ENCODE measurements around the gene DMPK. TPM values are rescaled to one million over a fixed set of nuclear protein-coding genes. Genes with fewer than 3 reads are reported as not detected.
A peak's percentile ranks its signal among the peaks of the same experiment; 100 is the strongest.

DMPK gene
- total and polyA plus RNA-seq, 2 experiments from 2014 or later = 15.3 to 26.6 TPM

- no peak for DNase-seq
- Histone ChIP-seq H3K36me3 (ENCODE audit: low read depth) (peaks cover 12% of the 10 kb centered on the region; the same call in 1 of the 2 replicates), H4K20me1 (ENCODE audit: insufficient read depth) (no peaks in the 10 kb centered on the region), H3K4me2 (ENCODE audit: unreplicated experiment) (no peak overlapping the region), H2AFZ (no peak overlapping the region), H3K27ac (no peak overlapping the region), H3K4me3 (no peak overlapping the region), H3K79me2 (ENCODE audit: insufficient read depth) (peaks cover 67% of the 10 kb centered on the region), H3K4me1 (ENCODE audit: insufficient read depth) (peaks cover 18% of the 10 kb centered on the region), H3K27me3 (replicated peaks; ENCODE audit: insufficient read depth) (no peaks in the 10 kb centered on the region), H3K9me3 (ENCODE audit: low read depth) (no peaks in the 10 kb centered on the region), H3F3A (ENCODE audit: insufficient read depth) (peaks cover 11% of the 10 kb centered on the region), H3K9ac (no peak overlapping the region), H3K9me2 (ENCODE audit: insufficient read depth) (no peaks in the 10 kb centered on the region)
- TF ChIP-seq EZH2 (IDR thresholded peaks at IDR 0.05; ENCODE audit: insufficient read depth, poor library complexity, severe bottlenecking) (no peak), EZH2phosphoT487 (IDR thresholded peaks at IDR 0.05; ENCODE audit: insufficient read depth, low read depth) (no peak)
- WGBS, 2 experiments (ENCODE audit: low coverage in 1 of 2, low lambda C conversion rate in 2 of 2, missing lambda C conversion rate in 2 of 2) = 90 to 95% methylated on average over 20 of the region's 21 CpGs
- in situ Hi-C loops (cut with MboI) = no loop called here
Measured at GRCh38 chr19:45786533-45786894, 4.2 kb upstream of the DMPK start.

DNA sequence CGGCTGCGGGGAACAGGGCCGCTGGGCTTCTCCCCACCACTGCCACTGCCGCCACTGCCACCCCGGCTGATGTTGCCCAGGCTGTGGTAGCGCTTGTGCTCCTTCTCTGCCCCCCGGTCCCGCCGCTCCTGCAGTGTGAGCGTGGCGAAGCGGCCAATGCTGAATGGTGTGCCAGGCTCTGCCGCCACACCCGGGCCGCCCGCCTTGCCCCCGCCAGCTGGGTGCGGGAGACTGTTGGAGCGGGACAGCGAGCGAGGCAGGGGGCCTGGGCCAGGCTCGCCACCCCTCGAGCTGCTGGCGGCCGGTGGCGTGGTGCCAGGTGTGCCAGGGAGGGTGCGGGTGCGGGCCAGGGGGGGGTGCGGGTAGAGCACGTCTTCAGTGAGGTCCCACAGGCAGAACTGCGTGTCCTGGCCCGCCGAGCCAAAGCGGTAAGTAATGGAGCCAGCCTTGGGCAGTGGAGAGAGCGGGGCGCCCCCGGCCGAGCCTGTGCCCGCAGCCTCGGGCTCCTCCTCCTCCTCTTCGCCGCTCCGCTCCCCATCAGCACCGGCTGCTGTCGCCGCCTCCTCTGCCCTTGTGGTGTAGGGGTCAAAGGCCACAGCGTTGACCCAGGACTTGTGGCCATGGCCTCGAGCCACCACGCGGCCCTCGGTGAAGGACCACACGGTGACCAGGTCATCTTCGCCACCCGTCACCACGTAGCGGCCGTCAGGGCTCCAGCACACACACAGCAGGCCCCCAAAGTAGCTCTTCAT lies 3.7 kb upstream of the DMPK start:
- H3K9ac ChIP-seq = no peak overlapping the region
- peaks cover 11% of the 10 kb centered on the region for H3F3A ChIP-seq (ENCODE audit: insufficient read depth)
- whole genome bisulfite sequencing, 2 experiments (ENCODE audit: low coverage in 1 of 2, low lambda C conversion rate in 2 of 2, missing lambda C conversion rate in 2 of 2) = 82 to 87% methylated on average over 28 to 54 of the region's 57 CpGs
- peaks cover 19% of the 10 kb centered on the region for H3K4me1 ChIP-seq (ENCODE audit: insufficient read depth)
- H3K27me3 ChIP-seq (replicated peaks; ENCODE audit: insufficient read depth) = no peaks in the 10 kb centered on the region
- in situ Hi-C loops (cut with MboI) = no loop called here
- no peaks in the 10 kb centered on the region for H3K9me3 ChIP-seq (ENCODE audit: low read depth)
- no peak for DNase-seq
- peaks cover 62% of the 10 kb centered on the region for H3K79me2 ChIP-seq (ENCODE audit: insufficient read depth)
- no peak overlapping the region for H3K4me2 ChIP-seq (ENCODE audit: unreplicated experiment)
- H4K20me1 ChIP-seq (ENCODE audit: insufficient read depth) = no peaks in the 10 kb centered on the region
- H3K4me3 ChIP-seq = no peak overlapping the region
- H3K27ac ChIP-seq = no peak overlapping the region
- no peak for TF ChIP-seq EZH2 (IDR thresholded peaks at IDR 0.05; ENCODE audit: insufficient read depth, poor library complexity, severe bottlenecking)
- no peak for TF ChIP-seq EZH2phosphoT487 (IDR thresholded peaks at IDR 0.05; ENCODE audit: insufficient read depth, low read depth)
- peaks cover 12% of the 10 kb centered on the region; the same call in 1 of the 2 replicates for H3K36me3 ChIP-seq (ENCODE audit: low read depth)
- no peaks in the 10 kb centered on the region for H3K9me2 ChIP-seq (ENCODE audit: insufficient read depth)
- no peak overlapping the region for H2AFZ ChIP-seq

GRCh38 chr19:45785097-45785496 lies 2.8 kb upstream of the DMPK start:
- 46 to 59% methylated on average over 5 of the region's 5 CpGs for WGBS, 2 experiments (ENCODE audit: low coverage in 1 of 2, low lambda C conversion rate in 2 of 2, missing lambda C conversion rate in 2 of 2)
- peaks cover 54% of the 10 kb centered on the region for H3K79me2 ChIP-seq (ENCODE audit: insufficient read depth)
- no peaks in the 10 kb centered on the region for H3K9me3 ChIP-seq (ENCODE audit: low read depth)
- no peak overlapping the region for H2AFZ ChIP-seq
- peaks cover 12% of the 10 kb centered on the region; the same call in 1 of the 2 replicates for H3K36me3 ChIP-seq (ENCODE audit: low read depth)
- H3K27ac ChIP-seq = no peak overlapping the region
- in situ Hi-C loops (cut with MboI) = no loop called here
- no peaks in the 10 kb centered on the region for H4K20me1 ChIP-seq (ENCODE audit: insufficient read depth)
- H3K9ac ChIP-seq = no peak overlapping the region
- no peaks in the 10 kb centered on the region for H3K9me2 ChIP-seq (ENCODE audit: insufficient read depth)
- H3K4me3 ChIP-seq = no peak overlapping the region
- TF ChIP-seq EZH2 (IDR thresholded peaks at IDR 0.05; ENCODE audit: insufficient read depth, poor library complexity, severe bottlenecking) = no peak
- TF ChIP-seq EZH2phosphoT487 (IDR thresholded peaks at IDR 0.05; ENCODE audit: insufficient read depth, low read depth) = no peak
- H3F3A ChIP-seq (ENCODE audit: insufficient read depth) = peaks cover 11% of the 10 kb centered on the region
- H3K27me3 ChIP-seq (replicated peaks; ENCODE audit: insufficient read depth) = no peaks in the 10 kb centered on the region
- no peak for DNase-seq
- no peak overlapping the region for H3K4me2 ChIP-seq (ENCODE audit: unreplicated experiment)
- peaks cover 19% of the 10 kb centered on the region for H3K4me1 ChIP-seq (ENCODE audit: insufficient read depth)

GRCh38 chr19:45784096-45784495 lies 1.8 kb upstream of the DMPK start:
- Histone ChIP-seq H3K9me2 (ENCODE audit: insufficient read depth) (no peaks in the 10 kb centered on the region), H3F3A (ENCODE audit: insufficient read depth) (peaks cover 11% of the 10 kb centered on the region), H3K9ac (peak overlapping the region; percentile 80), H3K27ac (peak overlapping the region; percentile 87), H3K79me2 (ENCODE audit: insufficient read depth) (peaks cover 44% of the 10 kb centered on the region), H4K20me1 (ENCODE audit: insufficient read depth) (no peaks in the 10 kb centered on the region), H2AFZ (no peak overlapping the region), H3K9me3 (ENCODE audit: low read depth) (no peaks in the 10 kb centered on the region), H3K36me3 (ENCODE audit: low read depth) (peaks cover 3% of the 10 kb centered on the region; the same call in 1 of the 2 replicates), H3K27me3 (replicated peaks; ENCODE audit: insufficient read depth) (no peaks in the 10 kb centered on the region), H3K4me2 (ENCODE audit: unreplicated experiment) (peak overlapping the region; percentile 71), H3K4me3 (no peak overlapping the region), H3K4me1 (ENCODE audit: insufficient read depth) (peaks cover 19% of the 10 kb centered on the region)
- no peak for DNase-seq
- TF ChIP-seq EZH2 (IDR thresholded peaks at IDR 0.05; ENCODE audit: insufficient read depth, poor library complexity, severe bottlenecking) = no peak
- TF ChIP-seq EZH2phosphoT487 (IDR thresholded peaks at IDR 0.05; ENCODE audit: insufficient read depth, low read depth) = no peak
- in situ Hi-C loops (cut with MboI) = no loop called here
- WGBS, 2 experiments (ENCODE audit: low coverage in 1 of 2, low lambda C conversion rate in 2 of 2, missing lambda C conversion rate in 2 of 2) = 42 to 100% methylated on average over 1 to 4 of the region's 4 CpGs
